Suppressor macrophage (primary cell): ENCODE results near the gene KDF1.

ENCODE experiments used
- DNase-seq, 4 experiments: peaks; one replicate each; pipeline ENCODE4 v3.0.0-alpha.2; 2020 to 2022

Gene KDF1

DNA sequence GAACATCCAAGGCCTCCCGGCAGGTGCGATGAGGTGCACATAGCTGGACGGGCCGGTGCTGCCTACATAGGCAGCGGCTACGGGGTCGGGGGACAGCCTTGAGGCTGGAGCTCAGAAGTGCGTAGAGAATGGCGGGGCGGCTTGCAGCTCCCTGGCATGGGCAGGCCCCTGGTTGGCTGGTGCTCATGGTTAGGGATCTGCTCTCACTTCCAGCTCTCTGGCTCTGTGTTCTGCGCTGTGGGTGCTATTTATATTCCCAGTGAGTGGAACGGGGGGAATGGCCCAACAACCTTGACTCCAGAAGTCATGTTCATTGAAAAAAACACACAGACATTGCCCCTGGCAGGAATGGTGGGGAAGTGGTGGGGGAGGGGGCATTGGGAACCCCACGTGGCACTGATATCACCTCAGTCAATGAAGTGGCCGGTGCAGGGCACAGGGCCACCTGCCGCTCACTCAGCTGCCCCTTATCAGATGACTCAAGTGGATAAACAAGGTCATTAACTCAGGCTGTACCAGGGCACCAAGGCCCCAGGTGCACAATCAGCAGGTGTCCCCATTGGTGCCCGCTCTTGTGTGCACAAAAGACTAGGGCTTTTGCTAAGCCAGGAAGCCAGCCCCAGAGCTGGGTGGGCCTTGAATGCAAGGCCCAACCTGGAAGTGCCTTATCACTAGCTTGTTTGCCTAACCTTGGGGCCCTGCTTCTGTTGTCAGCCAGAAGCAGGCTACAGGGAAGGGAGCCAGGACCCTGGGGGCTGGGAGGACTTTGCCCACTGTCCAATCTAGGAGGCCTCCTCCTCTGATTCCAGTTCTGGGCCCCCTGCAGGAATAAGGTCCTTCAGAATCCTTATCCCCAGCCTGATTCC is 46.3 kb downstream of the KDF1 start, which contains the start of gene NR0B2:
TSS of gene NR0B2 (minus strand) at position 222 of the 866 bp plus-strand sequence. CDS start at position 187, 35 bp downstream.
- no peak for DNase-seq

- no peak for DNase-seq
Observed at GRCh38 chr1:26913389-26913753, 46.9 kb downstream of the KDF1 start.

- no peak for DNase-seq
Observed at GRCh38 chr1:26912147-26912490, 48.1 kb downstream of the KDF1 start.

GRCh38 chr1:26911399-26912146 is 48.7 kb downstream of the KDF1 start:
- no peak for DNase-seq

DNA sequence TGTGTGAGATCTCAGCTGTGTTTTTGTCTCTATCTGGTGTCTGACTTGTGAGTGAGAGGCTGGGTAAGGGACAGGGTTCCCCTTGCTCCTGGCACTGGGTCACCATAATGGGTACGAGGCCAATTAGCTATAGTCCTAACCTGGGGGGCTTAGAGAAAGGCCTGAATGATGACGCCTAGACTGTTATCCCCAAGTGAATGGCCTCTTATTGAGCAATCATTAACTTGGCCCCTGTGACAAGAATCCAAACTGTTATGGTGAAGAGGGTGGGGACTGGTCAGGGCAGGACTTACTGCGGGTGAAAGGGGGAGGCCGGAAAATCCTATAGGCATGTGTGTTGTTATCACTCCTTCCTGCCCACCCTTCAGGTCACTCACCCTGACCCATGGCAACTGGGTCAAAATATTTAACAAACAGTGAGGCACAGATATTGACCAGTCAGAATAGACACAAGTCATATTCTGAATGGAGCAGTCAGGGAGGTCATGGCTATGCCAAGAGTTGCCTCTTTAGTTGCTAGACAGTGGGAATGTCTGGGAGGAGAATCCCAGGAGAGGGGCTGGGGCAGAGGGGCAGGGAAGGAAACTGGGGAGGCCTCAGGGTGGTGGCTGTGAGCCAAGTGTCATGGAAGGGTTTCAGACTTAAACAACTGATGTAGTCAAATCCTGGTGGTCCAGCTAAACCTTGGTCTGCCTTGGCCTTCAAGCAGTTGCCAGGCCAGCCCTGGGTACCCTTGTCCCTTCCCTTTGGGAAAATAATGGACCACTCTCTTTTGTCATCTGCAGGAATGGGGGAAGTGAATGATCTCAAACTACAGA is 49.7 kb downstream of the KDF1 start:
- no peak for DNase-seq

- no peak for DNase-seq
Observed at GRCh38 chr1:26909951-26910342, 50.3 kb downstream of the KDF1 start.

DNA sequence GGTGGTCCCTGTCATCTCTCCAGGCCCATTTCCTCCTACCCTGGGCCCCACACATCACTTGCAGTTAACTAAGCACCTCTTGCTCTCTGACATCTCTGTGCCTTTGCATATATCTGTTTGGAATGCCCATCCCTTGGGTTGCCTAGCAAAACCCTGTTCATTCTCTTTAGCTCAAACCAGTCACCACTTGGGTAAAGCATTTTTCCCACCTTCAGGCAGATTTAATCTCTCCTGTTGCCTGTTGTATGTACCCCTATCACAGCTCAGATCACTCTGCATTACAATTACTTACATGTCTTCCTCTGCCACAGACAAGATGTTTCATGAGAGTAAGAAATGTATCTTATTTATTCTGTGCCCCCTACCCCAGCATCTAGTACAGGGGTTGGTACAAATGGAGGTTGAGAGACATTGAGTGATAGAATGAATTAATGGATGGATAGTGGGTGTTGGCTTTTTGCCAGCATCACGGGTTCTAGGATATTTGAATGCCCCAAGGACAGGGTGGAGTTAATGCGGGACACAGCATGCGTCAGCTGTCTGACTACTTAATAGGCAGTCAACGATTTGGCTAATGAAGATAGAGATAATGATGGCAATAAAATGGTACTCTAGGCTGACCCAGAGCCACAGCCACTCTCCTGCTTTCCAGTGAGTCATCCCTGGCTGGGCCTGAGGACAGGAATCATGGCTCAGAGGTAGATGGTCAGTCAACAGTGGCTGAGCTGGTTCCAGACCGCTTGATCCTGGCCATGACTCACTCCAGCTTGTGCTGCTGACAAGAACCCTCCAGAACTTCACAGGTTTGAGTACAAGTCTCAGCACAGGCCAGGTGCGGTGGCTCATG is 53.0 kb downstream of the KDF1 start:
- DNase-seq: no peak

DNA sequence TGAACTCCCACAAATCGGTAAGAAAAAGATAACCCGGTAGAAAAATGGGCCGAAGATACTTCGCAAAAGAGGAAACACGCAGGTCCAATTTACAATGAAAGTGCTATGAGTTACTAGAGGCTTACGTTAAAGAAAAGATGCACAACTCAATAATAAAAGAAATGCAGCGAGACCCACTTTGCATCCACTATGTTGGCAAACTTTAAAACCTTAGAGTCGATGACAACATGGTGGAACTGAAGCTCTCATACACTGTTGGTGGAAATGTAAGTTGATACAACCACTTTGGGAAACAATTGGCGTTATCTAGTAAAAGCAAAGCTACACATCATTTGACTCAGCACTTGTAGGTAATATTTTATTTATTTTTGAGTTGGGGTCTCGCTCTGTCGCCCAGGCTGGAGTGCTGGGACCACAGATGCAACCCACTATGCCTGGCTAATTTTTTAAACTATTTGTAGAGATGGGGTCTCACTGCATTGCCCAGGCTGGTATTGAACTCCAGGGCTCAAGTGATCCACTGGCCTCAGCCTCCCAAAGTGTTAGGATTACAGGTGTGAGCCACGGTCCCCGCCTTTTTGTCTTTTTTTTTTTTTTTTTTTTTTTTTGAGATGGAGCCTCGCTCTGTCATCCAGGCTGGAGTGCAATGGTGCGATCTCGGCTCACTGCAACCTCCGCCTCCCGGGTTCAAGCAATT is 59.3 kb downstream of the KDF1 start:
- DNase-seq: no peak

- DNase-seq: peak; percentile 93 to 98 (median 95)
Observed at GRCh38 chr1:26900001-26900814, 60.1 kb downstream of the KDF1 start, which contains the start of gene GPATCH3. Gene GPATCH3 (minus strand): TSS chr1:26900467. CDS start chr1:26900442, 25 bp downstream.
